GM19467 (cell line): ENCODE results near the gene TATDN2.
A peak's percentile ranks its signal among the peaks of the same experiment; 100 is the strongest.
"Not testable (repeated sequence)": the region's sequence is repeated elsewhere in the genome, so short reads cannot be mapped to it uniquely, and the experiment has no call there.

Experiments
- ATAC-seq: cut with Tn5 transposase; IDR thresholded peaks from one replicate; pipeline ENCODE4 v1.9.1; 2021; ENCODE audit warnings: mild to moderate bottlenecking, moderate library complexity; ENCODE audit not compliant: unreplicated experiment

The TATDN2 gene

DNA sequence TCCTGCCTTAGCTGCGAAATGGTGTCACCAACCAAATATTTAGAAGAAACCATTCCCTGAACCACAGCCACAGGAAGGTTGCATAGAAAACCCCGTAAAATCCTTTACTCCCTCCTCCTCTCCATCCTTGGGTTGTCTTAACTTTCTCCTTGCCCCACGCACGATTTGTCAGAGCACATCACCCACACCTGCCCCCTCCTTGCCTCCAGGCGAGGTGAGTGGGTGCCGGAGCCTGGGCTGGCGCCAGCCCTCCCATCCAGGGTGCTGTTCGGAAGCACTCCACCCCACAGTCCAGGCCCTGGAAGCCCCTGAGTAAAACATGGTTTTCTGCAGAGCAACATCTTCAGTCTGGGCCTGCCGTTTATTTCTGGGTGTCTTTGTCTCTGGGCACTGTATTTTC is 40.8 kb downstream of the TATDN2 start:
- no peak for ATAC-seq

DNA sequence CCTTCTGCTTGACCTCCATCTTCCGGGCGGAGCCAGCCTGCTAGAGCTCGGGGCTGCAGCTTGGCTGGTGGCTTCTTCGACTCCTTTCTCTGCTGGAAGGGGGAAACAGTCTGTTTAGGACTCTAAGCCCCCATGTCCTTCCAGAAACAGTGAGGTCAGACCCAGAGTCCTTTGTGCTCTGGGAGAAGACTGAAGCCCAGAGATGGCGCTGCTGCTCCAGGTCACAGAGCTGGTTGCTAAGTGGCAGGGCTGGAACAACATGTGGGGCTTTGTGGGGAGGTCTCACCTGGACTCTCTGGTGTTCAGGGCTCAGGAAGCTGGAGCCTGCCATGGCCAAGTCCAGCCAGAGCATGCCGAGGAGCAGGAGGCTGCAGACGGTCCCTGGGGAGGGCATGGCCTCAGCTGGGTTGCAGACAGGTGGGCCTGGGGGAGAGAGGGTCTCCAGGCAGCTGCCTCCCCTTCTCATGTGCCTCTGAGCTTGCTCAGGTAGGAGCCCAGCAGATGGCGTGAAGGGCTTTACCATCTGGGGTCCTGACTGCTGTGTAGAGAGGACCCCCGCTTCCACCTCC is 41.6 kb downstream of the TATDN2 start:
- no peak for ATAC-seq

DNA sequence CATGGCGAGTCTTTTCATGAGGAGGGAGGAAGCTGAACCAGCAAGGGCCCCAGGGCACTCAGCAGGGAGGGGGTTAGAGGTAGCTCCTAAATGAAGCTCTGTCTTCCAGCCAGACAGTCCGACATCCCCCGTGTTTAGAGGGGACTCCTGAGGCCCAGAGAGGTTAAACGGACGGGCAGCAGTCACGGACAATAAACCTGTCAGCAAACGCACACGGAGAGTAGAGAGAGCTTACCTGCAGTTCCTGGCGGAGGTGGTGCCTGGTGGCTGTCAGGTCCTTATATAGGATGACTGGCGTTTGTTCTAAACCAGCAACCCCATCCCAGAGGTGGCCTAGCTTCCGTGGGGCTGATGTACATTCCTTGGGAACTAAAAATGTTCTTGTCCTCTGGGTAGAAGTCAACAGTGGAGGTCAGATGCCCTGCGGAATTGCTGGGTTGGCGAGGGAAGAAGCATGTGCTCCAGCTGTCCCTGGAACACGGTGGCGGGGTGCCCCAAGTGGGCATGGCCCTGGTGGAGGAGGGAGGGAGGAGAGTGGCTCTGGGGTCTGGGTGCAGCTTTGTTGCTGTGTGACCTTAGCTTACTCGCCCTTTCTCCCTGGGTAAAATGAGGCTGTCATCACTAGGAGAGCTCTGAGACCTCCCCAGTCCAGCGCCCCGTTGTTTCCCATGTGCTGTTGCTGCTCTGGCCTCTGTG is 42.4 kb downstream of the TATDN2 start:
- ATAC-seq, result no peak

DNA sequence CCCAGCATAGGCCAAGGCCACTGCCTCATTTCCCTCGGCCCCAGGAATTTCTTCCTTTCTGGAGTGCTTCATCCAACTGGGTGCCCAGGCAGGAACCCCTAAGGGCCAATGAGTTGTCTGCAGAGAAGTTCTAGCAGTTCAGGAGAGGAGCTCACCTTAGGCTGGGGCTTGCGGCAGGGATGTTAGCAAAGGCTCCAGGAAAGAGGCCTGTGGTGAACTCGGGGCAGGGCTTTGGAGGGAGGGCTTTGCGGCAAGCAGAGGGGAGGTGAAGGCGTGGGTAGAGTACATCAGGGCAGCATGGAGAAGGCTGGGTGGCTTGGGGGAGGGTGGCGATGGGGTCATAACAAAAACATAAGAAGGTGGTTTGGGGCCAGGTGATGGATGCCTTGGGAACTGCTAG is 43.4 kb downstream of the TATDN2 start:
- ATAC-seq, result no peak

DNA sequence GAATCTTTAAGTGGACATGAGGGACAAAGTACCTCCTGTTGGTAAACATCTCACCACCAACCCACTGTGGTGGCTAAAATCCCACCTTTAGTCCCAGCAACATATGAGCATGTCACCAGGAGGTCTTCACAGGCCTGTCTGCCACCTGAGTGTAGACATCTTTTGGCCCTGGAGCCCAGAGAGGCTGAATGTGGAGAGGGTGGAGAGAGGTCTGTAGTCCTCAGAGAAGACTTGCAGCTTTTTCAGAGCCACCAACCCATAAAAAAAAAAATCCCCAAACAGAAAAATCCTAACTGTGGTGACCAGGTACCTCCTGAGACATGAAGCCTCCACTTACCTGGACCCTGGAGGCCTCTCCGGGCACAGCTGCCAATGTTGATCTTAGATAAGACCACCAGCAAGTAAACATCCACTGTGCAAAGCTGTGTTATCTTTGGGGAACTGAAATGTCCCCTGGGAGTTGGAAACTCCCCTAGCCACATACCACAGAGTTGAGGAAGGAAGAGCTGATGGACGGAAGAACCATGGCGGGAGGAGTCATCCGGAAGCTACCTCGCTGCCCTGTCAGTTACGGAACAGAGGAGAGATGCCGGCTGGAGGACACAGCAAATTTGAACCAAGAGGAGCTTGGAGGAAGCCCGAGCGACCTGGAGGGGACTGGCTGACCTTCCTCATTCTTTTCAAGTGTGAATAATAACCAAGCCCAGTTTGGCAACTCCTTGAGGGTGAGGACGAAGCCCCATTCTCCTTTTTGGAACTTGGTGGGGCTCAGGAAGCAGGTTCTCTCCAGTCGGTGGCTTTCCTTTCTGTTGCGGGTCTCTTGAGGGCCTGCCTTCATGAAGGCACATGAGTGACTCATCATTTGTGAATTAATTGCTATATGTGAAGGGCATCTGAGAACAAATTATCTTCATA is 44.5 kb downstream of the TATDN2 start, which contains the start of gene GHRL:
TSS of gene GHRL (minus strand) at position 443 of the 915 bp plus-strand sequence. CDS start 2,767 bp downstream, outside the sequence.
- peak; percentile 60 for ATAC-seq

DNA sequence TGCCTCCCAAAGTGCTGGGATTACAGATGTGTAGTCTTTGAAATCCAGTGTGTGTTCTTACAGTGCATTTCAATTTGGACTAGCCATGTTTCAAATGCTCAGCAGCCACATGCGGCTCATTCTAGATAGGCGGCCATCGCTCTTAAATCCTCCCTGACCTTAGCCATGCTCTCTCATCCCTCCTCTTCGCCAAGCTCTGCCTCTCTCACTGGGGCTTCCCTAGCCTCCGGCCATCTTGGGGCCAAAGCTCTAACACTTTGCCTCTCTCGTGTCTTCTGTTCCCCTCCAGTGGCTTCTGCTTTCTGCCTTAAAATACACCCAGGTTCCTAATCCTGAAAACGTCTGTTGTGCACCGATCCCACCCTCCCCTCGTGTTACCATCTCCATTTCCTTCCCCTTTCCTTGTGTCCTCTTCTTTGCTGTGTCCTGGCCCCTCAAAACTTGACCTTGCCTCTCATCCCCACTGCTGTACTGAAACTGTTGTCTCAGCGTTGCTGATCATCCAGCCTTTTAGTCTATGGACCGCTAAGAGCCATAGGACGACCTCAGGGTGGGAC is 45.8 kb downstream of the TATDN2 start:
- ATAC-seq, result no peak

DNA sequence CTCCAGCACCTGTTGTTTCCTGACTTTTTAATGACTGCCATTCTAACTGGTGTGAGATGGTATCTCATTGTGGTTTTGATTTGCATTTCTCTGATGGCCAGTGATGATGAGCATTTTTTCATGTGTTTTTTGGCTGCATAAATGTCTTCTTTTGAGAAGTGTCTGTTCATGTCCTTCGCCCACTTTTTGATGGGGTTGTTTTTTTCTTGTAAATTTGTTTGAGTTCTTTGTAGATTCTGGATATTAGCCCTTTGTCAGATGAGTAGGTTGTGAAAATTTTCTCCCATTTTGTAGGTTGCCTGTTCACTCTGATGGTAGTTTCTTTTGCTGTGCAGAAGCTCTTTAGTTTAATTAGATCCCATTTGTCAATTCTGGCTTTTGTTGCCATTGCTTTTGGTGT is 49.8 kb downstream of the TATDN2 start:
- not testable (repeated sequence) for ATAC-seq

DNA sequence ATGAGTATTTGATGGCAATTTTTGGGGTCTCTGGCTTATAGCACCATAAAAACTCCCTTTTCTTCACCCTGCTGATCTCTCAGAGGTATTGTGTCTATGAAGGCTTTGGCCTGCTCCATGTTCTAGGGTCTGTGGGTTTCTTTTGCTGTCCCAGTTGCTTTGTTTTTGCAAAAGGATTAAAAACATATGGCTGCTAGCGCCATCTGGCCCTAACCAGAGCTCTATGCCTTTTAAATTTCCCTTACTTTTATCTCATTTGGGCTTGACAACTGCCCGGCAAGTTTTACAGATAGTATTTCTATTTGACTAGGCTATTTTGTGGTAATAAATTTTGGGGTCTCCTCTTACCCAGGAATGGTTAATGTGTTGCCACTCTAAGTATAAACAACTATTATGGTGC is 50.9 kb downstream of the TATDN2 start:
- ATAC-seq, result no peak

DNA sequence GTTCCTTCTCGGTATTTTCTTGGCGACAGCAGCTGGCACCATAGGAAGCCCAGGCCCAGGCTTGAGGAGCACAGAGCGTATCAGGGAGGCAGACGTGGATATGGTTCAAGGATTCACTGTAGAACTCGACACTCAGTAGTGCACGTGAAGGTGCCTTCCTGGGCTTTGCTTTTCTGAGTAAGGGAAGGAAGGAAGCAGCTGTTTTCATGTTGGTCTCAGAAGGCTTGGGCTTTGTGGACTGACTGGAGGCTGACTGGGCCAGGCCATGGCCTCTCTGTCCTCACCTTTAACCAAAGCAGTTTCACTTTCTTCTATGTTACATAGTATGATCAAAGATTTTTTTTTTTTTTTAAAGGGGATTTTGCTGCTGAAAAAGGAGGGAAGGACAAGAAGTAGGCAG is 51.4 kb downstream of the TATDN2 start:
- ATAC-seq, result peak; percentile 61

DNA sequence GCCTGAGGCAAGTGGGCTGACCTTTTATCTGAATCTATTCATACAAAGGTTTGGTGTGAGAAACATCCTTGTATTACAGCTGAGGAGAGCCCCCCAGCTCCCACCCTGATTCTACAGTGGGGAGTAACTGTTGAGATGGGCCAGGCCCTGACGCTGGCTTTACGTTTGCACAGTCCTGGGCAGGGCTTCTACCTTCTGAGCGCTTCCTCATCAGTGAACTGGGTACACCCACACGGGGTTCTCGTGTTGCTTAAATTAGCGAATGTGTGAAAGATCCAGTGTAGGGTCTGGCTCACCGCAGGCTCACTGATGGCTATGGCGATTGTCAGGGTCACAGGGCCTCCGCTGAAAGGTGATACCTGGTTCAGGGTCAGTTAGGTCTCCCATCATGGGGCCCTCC is 51.8 kb downstream of the TATDN2 start:
- ATAC-seq, result no peak

DNA sequence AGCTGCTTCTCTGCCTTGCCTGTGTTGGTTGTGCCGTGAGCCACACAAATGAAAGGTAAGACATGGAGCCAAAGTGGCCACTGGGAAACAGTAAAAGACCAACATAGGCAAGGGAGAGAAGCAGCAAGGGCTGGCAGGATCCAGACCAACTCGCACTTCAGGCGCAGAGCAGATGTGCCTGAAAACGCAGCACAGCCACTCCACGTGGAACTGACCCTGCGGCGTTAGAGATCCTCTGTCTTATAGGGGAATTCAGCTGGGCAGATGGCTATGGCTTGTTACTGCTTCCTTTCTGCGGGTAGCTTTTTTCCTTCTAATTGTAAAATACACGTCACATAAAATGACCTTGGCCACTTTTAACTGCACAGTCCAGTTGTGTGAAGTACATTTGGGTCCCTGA is 54.8 kb downstream of the TATDN2 start:
- ATAC-seq, result no peak

DNA sequence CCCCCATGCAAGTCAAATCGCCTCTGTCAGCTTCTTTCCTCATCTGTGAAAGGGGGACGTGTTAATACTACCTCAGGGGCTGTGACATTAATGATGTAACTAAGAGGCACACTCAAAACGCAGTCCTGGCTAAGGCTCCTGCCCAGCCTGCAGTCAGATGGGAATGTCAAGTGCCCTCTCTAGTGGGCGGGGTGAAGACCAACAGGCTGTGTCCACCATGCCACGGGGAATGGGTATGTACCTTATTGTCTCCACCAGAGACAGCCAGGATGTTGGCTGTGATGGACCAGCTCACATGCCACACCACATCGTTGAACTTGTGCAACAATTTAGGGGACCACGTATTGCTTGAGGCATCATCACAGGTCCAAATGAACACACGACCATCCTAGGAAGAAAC is 55.5 kb downstream of the TATDN2 start:
- ATAC-seq, result no peak

DNA sequence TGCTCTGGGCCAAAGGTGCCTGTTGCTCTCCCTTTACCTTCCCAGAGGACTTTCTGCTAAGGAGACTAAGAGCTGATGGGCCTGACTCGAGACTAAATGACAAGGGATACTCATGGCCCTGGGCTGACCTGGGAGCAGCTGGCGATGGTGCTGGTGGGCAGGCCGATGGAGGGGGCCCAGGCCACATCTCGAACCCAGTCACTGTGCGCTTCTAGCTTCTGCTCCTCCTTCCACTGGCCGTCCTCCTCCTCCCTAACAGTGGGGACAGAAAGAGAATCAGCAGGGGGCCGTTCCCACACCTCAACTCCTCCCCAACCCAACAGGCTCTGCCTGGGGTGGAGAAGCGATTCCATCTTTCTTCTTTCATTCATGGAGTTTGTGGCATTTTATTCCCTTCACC is 56.6 kb downstream of the TATDN2 start:
- ATAC-seq, result no peak

DNA sequence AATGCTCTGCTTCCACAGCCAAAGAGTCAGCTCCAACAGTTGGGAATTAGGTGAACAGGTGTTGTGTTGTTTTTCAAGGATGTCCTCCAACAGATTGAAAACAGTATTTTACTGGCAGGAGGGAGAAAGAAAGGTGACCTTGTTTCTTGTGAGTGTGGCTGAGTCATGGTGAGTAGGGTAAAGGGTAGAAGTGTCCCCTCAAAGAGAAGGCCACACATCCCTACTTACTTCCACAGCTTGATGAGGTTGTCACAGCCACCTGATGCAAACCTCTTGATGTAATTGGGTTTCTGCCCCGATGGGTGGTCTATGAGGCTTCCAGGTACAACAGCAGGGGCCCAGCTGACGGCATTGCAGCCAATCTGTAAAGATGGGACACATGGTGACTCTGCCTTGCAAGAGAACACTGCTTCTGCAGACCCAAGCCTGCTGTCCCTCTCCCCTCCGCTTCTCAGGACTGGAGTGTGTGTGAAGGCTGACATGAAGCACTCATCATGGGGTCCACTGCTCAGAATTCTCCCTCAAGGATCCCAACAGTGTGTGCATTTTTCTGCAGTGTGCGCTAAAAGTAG is 57.2 kb downstream of the TATDN2 start:
- no peak for ATAC-seq

DNA sequence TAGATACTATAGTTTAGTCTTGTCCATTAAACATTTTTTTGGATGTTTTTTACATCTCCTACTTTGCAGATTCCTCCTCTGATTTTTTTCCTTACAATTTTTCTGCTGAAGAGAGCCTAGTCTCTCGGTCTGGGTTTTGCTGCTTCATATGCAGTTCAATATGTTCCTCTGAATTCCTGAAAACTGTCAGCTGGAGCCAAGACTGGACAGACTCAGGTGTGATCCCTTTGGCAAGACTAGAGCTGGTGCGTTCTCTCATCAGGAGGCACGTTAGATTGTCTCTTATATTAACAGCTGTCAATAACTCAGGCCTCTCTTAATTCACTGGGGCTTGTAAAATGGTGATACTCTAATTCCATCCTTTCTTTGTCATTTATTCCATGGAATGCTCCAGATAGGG is 57.9 kb downstream of the TATDN2 start:
- ATAC-seq, result no peak

DNA sequence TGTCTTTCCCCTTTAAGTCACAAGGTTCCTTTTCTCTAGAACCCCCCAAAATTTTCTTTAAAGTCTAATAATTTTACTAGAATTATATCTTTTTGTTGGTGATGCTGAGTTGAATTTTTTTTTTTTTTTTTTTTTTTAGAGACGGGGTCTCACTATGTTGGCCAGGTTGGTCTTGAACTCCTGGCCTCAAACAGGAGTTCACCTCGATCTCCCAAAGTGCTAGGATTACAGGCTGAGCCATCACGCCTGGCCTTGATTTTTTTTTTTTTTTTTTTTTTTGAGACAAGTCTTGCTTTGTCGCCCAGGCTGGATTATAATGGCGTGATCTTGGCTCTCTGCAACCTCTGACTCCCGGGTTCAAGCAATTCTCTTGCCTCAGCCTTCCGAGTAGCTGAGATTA is 60.4 kb downstream of the TATDN2 start:
- ATAC-seq, result no peak

DNA sequence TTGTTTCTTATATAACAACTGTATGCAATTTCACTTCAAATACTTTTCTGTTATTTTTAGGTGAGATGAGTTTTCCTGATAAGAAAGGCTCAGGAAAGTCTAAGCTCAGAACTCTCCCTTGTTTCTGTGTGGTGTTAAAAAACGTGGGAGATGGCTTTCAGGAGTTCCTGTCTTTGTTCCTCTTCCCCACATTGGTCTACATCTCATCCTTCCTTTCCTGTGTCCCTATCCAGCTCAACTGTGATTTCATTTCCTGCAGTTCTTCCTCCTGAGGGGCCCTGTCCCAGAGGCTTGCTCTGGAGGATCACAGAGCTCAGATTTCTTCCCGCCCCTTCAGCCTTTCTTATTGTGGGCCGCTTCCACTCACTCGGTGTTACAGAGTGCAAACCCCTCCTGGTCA is 61.5 kb downstream of the TATDN2 start:
- no peak for ATAC-seq

DNA sequence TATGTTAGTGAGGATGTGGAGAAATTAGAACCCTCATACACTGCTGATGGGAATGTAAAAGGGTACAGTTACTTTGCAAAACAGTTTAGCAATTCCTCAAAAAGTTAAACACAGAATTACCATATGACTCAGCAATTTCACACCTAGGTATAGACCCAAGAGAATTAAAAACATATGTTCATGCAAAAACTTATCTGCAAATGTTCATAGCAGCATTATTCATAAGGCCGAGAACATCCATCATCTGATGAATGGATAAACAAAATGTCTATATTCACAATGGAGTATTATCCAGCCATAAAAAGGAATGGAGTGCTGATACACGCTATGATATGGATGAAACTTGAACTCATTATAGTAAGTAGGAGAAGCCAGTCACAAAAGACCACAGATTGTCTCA is 62.3 kb downstream of the TATDN2 start:
- ATAC-seq, result no peak

DNA sequence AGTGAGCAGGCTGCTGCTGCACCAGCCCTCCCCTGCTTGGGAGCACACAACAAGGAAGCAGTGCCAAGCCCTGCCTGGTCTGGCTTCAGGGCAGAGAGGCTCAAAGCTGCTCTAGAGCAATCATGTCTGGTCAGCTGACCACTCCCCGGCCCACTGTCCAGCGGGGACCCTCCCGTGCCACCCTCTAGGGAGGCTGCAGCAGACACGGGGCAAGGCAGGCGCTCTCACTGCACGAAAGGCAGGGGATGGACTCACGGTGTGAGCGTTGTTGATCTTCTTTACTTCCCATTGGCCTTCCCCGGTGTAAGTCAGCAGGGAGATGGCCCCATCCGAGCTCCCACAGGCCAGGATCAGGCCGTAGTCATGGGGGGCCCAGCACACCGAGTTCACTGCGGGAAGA is 63.5 kb downstream of the TATDN2 start:
- no peak for ATAC-seq

DNA sequence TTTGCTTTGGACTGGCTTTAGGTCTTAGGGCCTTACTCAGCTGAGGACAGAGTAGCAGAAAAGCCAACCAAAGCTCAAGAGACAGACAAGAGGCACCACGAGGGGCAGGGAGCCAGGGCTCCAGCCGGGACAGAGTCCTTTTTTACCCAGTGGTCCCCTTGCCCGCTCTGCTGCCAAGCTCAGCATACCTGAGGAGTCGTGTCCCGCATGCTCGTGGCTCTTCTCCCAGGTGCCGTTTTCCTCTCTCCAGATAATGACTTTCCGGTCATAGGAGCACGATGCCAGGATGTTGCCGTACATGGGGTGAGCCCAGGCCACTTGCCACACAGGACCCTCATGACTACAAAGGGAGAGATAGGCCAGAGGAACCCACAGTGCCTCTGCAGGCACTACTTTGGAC is 64.1 kb downstream of the TATDN2 start:
- ATAC-seq, result no peak

DNA sequence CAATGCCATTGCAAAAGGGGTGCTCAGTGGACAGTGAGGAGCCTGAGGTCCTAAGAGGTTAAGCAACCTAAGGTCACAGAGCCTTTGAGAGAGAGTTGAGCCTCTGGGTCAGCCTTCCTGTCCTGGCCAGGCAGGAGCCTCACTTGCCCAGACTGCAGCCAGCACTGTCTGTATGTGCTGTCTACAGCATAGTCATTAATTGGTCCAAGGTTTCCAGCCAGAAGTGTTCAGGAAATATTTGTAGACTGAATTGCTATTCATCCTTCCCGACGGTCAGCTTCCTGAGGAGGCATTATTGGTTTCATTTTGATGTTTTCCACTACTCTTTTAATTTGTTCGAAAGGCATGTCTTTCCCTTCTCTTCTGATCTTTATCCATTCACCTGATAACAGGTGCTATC is 64.6 kb downstream of the TATDN2 start:
- no peak for ATAC-seq
